ENCODE data around the gene DNAJB1.
"Not testable (repeated sequence)": the region's sequence is repeated elsewhere in the genome, so short reads cannot be mapped to it uniquely, and the experiment has no call there.

Gene DNAJB1

DNA sequence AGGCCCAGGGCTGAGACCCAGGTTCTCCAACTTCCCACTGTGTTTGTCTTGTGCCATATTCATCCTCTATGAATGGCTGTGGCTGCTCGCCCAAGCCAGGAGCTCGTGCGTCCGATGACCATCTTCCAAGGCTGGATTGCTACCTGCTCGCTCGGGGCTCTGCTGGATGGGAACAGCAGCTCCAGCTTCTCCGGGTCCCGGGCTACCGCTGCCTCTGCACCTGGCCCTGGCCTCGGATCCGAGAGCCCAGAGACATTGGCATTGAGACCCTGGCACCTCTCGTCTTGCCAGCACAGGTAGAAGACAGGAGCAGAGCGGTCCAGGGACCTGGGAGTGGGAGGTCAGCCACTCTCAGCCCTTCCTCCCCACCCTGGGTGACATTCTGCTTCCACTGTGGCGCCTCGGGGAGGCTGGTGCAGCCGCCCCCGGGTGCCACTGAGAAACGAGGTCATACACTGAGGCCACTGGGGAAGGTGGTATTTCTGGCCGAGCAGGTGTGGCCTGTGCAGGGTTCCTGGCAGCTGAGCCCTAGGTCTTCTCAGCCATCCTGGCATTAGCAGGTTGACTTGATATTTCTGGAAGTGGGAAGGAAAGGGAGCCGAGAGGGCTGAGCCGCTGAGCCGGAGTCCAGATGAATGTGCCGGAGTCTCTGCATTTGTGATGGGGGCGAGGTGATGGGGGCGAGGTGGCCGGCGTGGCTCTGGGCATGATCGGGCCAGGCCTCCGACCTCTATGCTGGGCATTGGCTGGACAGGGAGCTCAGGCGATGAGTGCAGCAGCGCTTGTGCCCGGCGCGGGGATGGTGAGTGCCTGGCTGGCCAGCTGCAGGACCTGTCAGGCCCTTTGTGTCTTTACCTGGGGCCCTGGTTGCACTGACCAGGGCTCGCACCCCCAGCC lies 35.1 kb upstream of the DNAJB1 start:
- DNase-seq (ENCODE audit: low spot score) = no peak

DNA sequence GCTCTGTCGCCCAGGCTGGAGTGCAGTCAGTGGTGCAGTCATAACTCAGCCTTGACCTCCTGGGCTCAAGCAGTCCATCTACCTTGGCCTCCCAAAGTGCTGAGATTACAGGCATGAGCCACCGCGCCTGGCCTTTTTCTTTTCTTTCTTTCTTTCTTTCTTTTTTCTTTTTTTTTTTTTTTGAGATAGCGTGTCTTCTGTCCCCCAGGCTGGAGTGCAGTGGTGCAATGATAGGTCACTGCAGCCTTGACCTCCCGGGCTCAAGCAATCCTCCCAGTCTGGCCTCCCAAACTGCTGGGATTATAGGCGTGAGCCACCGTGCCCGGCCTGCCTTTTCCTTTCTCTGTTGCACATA lies 33.8 kb upstream of the DNAJB1 start:
- peak; percentile 36 for DNase-seq (ENCODE audit: low spot score)

DNA sequence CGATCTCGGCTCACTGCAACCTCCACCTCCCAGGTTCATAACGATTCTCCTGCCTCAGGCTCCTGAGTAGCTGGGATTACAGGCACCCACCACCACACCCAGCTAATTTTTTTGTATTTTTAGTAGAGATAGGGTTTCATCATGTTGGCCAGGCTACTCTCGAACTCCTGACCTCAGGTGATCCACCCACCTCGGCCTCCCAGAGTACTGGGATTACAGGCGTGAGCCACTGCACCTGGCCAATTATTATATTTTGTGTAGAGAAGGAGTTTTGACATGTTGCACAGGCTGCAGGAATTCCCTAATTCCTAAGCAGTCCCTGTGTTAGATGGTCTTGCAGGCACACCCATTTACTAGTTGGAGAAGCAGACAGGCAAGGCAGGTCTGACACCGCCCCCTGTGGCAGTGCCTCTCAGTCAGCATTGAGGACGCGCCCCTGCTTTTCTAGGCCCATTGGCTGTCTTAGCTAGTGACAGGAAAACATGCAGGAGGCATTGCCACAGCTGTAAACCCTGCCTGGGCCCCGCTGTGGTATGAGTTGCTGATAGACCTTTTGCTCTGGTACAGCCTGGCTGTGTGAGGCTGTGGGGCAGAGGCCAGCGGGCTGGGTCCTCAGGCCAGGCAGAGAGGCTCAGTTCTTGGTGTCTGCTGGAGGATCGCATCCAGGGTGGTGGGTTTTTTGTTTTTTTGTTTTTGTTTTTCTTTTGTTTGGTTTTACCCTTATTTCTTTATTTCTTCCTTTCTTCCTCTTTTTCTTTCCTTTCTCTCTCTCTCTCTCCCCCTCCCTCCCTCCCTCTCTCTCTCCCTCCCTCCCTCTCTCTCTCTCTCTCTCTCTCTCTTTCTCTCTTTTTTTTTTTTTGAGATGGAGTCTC lies 33.2 kb upstream of the DNAJB1 start:
- peak; percentile 53 for DNase-seq (ENCODE audit: low spot score)

- DNase-seq (ENCODE audit: low spot score) = peak; percentile 83
These were observed 32.1 kb upstream of the DNAJB1 start for GRCh38 chr19:14550201-14550754.

- no peak for DNase-seq (ENCODE audit: low spot score)
These were observed 27.5 kb upstream of the DNAJB1 start for GRCh38 chr19:14545716-14546082.

DNA sequence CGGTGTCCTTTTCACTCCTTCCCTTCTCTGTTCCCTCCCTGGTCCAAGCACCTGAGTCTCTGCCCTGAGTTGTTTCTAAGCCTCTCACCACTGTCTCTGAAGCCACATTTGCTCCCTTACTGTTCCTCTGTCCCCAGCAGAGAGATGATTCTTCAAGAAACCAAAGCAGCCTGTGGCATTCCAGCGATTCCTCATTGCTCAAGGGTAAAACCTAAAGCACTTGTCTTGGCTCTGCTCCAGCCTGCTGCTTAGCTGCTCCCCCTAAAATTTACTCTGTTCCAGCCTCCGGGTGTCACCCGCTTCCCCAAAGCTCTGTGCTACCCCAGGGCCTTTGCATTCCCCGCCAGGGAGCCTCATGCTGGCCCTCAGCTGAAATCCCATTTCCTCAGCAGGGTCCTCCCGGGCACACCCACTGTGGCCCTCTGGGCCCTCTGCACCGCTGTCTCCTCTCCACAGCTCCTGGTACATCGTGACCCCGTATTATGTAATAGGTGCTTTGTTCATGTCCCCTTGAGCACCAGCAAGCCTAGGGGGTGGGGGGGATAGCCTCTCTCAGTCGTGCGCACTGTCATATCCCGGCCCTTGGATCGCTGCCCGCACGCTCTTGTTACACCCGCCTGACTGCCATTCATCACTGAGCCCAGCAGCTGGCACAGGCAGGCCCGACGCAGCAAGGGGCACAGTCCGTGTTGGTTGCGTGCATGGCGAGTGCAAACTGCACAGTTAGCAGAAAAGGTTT lies 26.9 kb upstream of the DNAJB1 start:
- peak; percentile 71 for DNase-seq (ENCODE audit: low spot score)

DNA sequence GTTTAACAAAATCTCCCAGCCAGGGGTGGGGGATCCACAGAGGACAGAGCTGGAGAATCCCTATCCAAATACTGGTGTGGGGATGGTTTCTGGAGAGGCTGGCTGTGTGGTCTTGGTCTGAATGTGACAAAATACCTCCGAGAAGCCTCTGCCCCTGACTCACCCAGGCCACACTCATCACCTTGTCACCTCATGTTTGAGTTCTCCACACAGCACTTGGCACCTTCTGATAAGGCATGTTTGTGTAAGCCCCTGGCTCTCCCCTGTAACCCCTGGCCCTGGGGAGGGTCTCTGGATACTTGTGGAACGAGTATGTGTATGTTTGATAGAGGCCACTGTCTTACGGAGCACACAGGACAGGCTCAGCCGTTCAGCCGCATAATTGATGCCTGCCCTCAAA lies 25.9 kb upstream of the DNAJB1 start:
- DNase-seq (ENCODE audit: low spot score) = peak; percentile 36

DNA sequence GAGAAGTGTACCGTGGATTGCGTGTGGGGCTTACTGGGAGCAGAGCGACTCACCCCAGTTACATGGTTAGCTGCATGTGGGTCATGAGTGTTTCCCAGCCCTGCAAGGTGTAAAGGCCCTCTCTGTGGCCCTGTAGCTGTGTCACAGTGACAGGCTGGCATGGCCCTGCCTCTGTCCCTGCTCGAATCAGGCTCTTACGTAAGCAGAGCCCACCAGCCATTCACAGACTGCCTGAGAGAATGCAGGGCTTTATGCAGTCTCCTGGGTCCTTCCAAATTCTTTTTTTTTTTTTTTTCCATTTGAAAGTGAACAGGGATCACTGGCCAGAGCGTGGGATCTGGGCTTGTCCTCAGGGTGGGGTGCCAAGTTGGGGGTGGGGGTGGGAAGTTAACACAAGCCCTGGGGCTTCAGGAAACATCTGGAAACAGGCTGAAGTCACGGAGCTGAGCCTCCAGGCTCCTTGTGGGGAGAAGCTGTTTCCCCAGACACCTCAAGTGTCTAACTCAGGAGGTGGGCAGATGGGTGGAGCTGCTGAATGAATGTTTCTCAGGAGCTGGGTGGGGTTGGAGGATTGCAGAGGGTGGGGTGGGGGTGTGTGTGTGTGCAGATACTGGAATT lies 24.6 kb upstream of the DNAJB1 start:
- DNase-seq (ENCODE audit: low spot score) = no peak

DNA sequence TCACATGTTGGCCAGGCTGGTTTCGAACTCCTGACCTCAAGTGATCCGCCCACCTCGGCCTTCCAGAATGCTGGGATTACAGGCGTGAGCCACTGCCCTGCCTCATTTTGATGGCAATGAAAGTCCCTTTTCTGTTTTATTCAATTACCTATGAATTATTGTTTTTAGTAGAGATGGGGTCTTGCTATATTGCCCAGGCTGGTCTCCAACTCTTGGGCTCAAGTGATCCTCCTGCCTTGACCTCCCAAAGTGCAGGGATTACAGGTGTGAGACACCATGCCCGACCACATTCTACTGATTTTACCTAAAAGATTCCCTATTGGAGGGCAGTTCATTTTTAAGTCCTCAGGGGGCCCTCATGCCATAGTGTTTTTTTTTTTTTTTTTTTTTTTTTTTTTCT lies 23.8 kb upstream of the DNAJB1 start:
- DNase-seq (ENCODE audit: low spot score) = not testable (repeated sequence)

DNA sequence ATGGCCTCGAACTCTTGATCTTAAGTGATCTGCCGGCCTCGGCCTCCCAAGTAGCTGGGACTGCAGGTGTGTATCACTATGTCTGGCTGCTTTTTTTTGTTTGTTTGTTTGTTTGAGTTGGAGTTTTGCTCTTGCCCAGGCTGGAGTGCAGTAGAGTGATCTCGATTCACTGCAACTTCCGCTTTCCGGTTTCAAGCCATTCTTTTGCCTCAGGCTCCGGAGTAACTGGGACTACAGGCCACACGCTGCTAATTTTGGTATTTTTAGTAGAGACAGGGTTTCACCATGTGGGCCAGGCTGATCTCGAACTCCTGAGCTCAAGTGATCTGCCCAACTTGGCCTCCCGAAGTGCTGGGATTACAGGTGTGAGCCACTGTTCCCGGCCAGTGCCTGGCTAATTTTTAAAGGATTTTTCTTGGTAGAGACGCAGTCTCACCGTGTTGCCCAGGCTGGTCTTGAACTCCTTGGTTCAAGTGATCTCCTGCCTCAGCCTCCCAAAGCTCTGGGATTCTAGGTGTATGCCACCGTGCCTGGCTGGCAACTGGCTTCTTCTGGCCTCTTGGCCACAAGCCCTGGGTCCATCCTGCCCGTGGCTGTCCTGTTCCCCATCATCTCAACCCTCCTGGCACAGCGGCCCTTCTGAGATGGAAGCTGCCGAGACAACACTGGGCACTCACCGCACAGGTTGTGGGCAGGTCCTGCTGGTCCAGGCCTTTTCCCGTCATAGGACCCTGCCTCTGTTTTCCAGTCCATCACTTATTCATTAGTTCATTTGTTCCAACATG lies 22.7 kb upstream of the DNAJB1 start:
- DNase-seq (ENCODE audit: low spot score) = no peak

DNA sequence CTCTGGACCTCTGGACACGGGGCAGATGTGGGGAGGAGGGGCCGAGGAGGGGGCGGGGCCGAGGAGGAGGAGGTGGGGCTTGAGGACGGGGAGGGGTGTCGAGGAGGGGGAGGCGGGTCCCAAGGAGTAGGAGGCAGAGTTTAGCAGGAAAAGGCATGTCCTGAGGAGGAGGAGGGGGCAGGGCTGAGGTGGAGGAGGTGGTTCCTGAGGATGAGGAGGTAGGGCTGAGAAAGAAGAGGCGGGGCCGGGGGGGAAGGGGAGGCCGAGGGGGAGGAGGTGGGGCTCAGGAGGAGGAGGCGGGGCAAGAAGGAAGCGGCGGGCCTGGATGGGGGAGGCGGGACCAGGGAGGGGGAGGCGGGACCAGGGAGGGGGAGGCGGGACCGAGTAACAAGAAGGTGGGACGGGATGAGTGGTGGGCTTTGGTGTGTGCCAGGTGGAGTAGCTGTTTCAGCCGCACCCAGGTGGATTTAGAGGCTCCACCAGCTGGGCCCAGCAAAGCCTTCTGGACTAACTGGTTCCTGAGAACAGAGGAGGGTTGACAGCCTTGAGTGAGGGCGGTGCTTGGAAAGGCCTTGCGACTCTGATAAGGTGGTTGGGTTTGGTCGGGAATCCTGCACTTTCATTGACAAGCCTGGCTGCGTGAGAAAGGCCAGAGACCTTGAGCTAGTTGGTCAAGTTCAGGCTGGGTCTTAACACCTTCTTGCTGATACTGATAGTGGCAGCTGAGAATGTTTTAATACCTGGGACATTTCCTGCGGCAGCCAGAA lies 18.9 kb upstream of the DNAJB1 start:
- peak; percentile 75 for DNase-seq (ENCODE audit: low spot score)

DNA sequence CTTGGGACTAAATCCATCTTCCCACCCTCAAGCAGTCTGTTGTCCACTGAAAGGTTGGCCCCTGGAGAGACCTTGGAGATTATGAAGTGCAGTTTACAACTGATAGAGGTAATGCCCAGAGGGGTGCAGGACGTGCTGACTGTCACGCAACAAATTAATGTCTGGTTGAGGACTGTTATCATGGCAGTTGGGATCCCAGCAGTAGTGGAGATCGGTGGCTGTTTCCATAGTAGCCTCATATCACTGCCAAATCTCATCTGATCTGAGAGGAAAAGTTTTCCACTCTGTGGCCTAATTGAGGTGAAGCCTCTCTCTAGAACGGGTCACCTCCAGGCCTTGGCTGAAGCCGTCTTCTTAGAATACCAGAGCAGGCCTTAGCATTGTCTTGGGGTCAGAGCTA lies 15.3 kb upstream of the DNAJB1 start:
- DNase-seq (ENCODE audit: low spot score) = no peak

- no peak for DNase-seq (ENCODE audit: low spot score)
These were observed 12.3 kb upstream of the DNAJB1 start for GRCh38 chr19:14530506-14530905.

DNA sequence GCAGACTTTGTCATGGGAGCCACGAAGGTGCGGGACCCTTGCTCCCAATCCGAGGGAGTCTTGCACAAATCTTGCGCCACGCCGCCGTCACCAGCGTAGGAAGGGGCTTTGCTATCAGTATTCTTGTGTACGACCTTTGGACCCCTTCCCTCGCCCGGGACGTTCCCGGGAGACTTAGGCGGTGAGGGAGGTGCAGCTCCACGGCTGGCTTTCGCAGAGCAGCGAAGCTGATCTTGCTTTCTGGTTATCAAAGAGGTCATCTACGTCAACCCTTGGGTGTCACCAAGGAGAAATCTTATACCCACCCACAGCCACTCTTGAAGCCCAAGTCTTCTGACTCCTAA lies 11.8 kb upstream of the DNAJB1 start:
- DNase-seq (ENCODE audit: low spot score) = no peak

DNA sequence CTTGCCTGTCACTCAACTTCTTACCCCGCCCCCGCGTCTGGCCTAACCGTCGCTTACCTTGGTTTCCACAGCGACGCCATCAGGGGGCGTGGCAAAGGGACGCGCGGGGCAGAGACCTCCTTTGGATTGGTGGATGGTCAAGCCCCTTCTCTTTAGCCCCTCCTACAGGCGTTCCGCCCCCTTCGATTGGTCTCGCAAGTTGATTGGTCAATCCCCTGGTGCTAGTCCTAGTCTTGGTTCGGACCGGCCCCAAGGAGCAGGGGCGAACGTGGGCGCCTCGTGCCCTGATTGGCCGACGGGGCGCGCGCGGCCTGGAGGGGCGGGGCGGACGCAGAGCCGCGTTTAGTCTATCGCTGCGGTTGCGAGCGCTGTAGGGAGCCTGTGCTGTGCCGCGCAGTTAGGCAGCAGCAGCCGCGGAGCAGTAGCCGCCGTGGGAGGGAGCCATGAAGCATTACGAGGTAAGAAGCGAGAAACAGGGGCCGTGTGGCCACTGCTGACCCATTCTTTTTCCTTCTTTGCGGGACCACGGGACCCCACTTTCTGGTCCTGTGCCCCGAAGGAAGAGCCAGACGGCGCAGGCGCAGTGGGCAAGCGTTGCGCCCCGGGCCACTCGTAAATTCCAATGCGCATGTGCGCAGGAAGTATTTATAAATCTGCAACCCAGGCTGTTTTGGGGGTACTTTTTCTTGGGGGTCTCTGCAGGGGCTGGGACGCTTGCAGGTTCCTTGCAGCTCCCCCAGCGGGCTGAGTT lies 11.2 kb upstream of the DNAJB1 start, which contains the start of gene TECR:
TSS of gene TECR (plus strand) at position 341 of the 751 bp plus-strand sequence. CDS start at position 444, 103 bp downstream.
- peak; percentile 100 for DNase-seq (ENCODE audit: low spot score)

- no peak for DNase-seq (ENCODE audit: low spot score)
These were observed 10.4 kb upstream of the DNAJB1 start for GRCh38 chr19:14528419-14529253.

DNA sequence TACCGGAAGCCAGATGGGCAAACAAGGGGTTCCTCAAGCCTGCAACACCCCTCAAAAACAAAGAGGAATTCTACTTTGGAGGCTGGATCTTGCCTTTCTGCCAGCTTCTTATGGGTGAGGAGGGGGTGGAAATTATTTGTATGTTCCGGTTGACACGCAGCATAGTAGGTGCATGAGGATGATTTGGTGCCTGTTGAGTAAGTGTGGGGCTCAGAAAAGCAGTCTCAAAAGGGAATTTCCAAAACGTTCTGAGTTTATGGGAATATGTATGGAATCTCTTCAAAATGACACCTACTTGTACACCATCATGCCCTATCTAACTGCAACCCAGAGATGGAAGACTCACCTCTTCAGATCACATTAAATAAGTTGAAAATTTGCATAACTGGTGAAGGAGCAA lies 8.2 kb upstream of the DNAJB1 start:
- DNase-seq (ENCODE audit: low spot score) = no peak

- no peak for DNase-seq (ENCODE audit: low spot score)
These were observed 7.5 kb upstream of the DNAJB1 start for GRCh38 chr19:14525729-14526128.
